GM13977 (cell line): ENCODE results near the gene CHST12.

Experiments used
- DNase-seq: peaks from one replicate; pipeline ENCODE4 v3.0.0; 2012; ENCODE audit warnings: low spot score
- CTCF ChIP-seq: IDR thresholded peaks from 2 replicates; pipeline ENCODE4 v1.5.1; 2012; ENCODE audit warnings: mild to moderate bottlenecking, control low read depth; ENCODE audit not compliant: insufficient read depth; ENCODE audit errors: extremely low read depth, missing control alignments
- in situ Hi-C: fragments of 300-500 bp; cut with MboI; formaldehyde crosslinking; loops from one replicate; pipeline ENCODE4 v1.12.0; 2022; ENCODE audit warnings: low sequenced_read_pairs, low pct_unique_long_range_greater_than_20kb, mixed read lengths, inconsistent platforms; ENCODE audit not compliant: unreplicated experiment

CHST12 gene

GRCh38 chr7:2403014-2403717 lies at the start of gene CHST12:
Gene CHST12 (plus strand): TSS chr7:2403611. CDS start chr7:2432640, 29,029 bp downstream.
- peak; percentile 99 for DNase-seq
- in situ Hi-C loops = no loop called here
- no peak for TF ChIP-seq CTCF

GRCh38 chr7:2353936-2354185 lies 49.5 kb upstream of the CHST12 start:
- peak; percentile 95 for DNase-seq
- no peak for TF ChIP-seq CTCF
- in situ Hi-C loops = no loop called here

GRCh38 chr7:2354186-2354938 lies 49.0 kb upstream of the CHST12 start, which contains the start of gene EIF3B:
Gene EIF3B (plus strand): TSS chr7:2354827. CDS start chr7:2354922, 95 bp downstream.
- DNase-seq = peak; percentile 97
- no peak for TF ChIP-seq CTCF
- in situ Hi-C loops = no loop called here

- TF ChIP-seq CTCF = no peak
- DNase-seq = peak; percentile 44
- in situ Hi-C loops = no loop called here
These were observed 48.3 kb upstream of the CHST12 start for GRCh38 chr7:2354939-2355704.

GRCh38 chr7:2355705-2356008 lies 47.8 kb upstream of the CHST12 start:
- no peak for DNase-seq
- TF ChIP-seq CTCF = no peak
- in situ Hi-C loops = no loop called here

GRCh38 chr7:2357165-2357564 lies 46.2 kb upstream of the CHST12 start:
- no peak for TF ChIP-seq CTCF
- in situ Hi-C loops = no loop called here
- no peak for DNase-seq
